ENCODE data around the gene GOLGA6A.
A peak's percentile ranks its signal among the peaks of the same experiment; 100 is the strongest.
"Not testable (repeated sequence)": the region's sequence is repeated elsewhere in the genome, so short reads cannot be mapped to it uniquely, and the experiment has no call there.

GOLGA6A gene

DNA sequence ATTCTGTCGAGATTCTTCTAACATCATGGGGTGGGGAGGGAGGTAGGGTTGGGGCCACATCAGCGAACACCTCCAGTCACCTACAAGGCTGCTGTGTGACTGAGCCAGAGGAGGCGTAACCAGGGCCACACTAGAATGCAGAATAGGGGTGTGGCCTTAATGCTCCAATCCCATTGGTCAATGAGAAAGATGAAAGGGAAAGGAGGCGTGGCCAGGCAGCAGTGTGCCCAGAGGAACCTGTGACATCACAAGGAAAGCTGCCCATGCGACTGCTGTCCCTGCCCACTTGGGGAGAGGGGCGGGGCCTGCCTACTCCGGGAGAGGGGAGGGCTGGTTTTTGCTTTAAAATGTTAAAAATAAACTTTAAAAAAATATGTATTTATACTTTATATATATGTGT lies at the start of gene GOLGA6A:
GOLGA6A (minus strand) TSS at position 101 of the 400 bp plus-strand sequence; CDS start at position 60, 41 bp downstream.
- H3K27ac Mint-ChIP-seq; DNase-seq; H3K36me3 Mint-ChIP-seq (ENCODE audit: low read depth); H3K4me1 Mint-ChIP-seq (ENCODE audit: low read depth); H3K9me3 Mint-ChIP-seq; H3K4me3 Mint-ChIP-seq; H3K27me3 Mint-ChIP-seq: not testable (repeated sequence)

- Mint-ChIP-seq H3K9me3 (no peaks in the 10 kb centered on the region), H3K27me3 (peaks cover 92% of the 10 kb centered on the region), H3K27ac (peak overlapping the region; percentile 76), H3K36me3 (ENCODE audit: low read depth) (no peaks in the 10 kb centered on the region), H3K4me3 (no peak overlapping the region), H3K4me1 (ENCODE audit: low read depth) (peaks cover 52% of the 10 kb centered on the region)
- DNase-seq = no peak
Measured at GRCh38 chr15:74131628-74132413, 49.5 kb upstream of the GOLGA6A start.

DNA sequence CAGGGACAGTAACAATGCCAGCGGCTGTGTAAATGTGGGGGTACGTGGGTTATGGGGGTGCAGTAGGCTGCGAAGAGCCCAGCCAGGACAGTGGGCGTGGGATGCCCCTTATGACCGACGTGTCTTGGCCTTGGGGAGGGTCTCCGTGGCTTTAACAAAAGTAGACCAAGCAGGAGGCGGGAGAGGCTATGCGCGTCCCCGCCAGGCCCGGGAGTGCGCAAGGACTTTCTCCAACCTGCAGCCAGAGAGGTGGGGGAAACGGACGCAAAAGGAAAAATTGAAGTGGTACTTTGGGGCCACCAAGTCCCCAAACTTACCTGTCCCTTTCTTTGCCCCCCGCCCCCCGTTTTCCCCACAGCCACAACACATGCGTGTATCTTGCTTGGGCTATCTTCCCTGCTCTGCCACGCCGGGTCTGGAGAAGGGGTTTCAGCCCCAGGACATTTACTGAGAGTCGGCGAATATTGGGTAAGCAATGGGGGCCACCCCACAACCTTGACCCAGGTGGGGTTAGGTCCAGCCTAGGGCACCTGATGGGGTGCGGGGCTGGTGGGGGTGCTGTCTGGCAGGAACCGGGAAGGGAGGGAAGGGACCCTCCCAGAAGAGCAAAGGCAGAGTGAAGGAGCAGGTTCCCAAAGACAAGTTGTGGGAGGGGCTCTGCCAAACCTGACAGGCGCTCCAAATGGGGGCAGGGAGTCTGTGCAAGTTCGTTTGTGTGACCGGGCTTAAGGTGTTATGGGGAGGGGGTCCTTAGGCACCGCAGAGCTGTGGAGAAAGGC lies 48.7 kb upstream of the GOLGA6A start:
- Mint-ChIP-seq H3K36me3 (ENCODE audit: low read depth) (no peaks in the 10 kb centered on the region), H3K27ac (no peak overlapping the region), H3K9me3 (no peaks in the 10 kb centered on the region), H3K27me3 (peaks cover 92% of the 10 kb centered on the region), H3K4me3 (no peak overlapping the region), H3K4me1 (ENCODE audit: low read depth) (peaks cover 48% of the 10 kb centered on the region)
- no peak for DNase-seq

- Mint-ChIP-seq H3K27me3 (peaks cover 92% of the 10 kb centered on the region), H3K9me3 (no peaks in the 10 kb centered on the region), H3K4me3 (peak within 1 kb of the TSS; percentile 25), H3K27ac (peak within 1 kb of the TSS; percentile 72), H3K36me3 (ENCODE audit: low read depth) (no peaks in the 10 kb centered on the region), H3K4me1 (ENCODE audit: low read depth) (peaks cover 41% of the 10 kb centered on the region)
- no peak for DNase-seq
Measured at GRCh38 chr15:74130155-74130848, 48.0 kb upstream of the GOLGA6A start, which contains the start of gene ISLR2. ISLR2 (plus strand) TSS chr15:74130586; CDS start chr15:74132755, 2,169 bp downstream.

DNA sequence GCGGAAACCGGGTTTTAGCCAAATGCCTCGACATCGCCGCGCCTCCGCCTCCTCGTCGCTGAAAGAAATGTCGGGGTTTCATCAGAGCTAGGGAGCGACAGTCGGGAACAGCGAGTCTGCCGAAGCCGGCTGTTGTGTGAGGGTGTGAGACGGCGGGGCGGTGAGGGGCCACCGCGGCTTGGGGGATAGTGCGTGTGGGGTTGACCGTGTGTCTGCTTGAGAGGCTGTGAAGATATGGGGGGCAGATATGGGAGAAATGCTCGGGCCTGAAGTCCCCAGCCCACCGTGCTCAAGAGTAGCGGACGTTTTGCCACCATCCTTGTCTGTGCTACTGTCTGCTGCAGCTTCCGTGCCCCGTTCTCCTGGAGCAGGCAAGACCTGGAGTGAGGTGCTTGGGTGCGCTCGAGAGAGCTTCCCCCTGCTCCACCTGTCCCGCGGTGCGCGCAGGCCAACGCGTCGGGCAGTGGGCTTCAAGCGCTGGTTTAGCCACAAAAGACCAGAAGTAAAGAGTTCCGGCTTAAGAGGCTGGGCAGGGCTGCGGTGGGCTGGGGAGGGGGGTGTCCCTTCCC lies 47.3 kb upstream of the GOLGA6A start:
- H3K4me3 Mint-ChIP-seq = peak overlapping the region; percentile 25
- peaks cover 92% of the 10 kb centered on the region for H3K27me3 Mint-ChIP-seq
- peak overlapping the region; percentile 72 for H3K27ac Mint-ChIP-seq
- no peaks in the 10 kb centered on the region for H3K36me3 Mint-ChIP-seq (ENCODE audit: low read depth)
- H3K9me3 Mint-ChIP-seq = no peaks in the 10 kb centered on the region
- DNase-seq = no peak
- peaks cover 36% of the 10 kb centered on the region for H3K4me1 Mint-ChIP-seq (ENCODE audit: low read depth)

- peak overlapping the region; percentile 25 for H3K4me3 Mint-ChIP-seq
- H3K4me1 Mint-ChIP-seq (ENCODE audit: low read depth) = peaks cover 31% of the 10 kb centered on the region
Measured at GRCh38 chr15:74128785-74129585, 46.6 kb upstream of the GOLGA6A start.

DNA sequence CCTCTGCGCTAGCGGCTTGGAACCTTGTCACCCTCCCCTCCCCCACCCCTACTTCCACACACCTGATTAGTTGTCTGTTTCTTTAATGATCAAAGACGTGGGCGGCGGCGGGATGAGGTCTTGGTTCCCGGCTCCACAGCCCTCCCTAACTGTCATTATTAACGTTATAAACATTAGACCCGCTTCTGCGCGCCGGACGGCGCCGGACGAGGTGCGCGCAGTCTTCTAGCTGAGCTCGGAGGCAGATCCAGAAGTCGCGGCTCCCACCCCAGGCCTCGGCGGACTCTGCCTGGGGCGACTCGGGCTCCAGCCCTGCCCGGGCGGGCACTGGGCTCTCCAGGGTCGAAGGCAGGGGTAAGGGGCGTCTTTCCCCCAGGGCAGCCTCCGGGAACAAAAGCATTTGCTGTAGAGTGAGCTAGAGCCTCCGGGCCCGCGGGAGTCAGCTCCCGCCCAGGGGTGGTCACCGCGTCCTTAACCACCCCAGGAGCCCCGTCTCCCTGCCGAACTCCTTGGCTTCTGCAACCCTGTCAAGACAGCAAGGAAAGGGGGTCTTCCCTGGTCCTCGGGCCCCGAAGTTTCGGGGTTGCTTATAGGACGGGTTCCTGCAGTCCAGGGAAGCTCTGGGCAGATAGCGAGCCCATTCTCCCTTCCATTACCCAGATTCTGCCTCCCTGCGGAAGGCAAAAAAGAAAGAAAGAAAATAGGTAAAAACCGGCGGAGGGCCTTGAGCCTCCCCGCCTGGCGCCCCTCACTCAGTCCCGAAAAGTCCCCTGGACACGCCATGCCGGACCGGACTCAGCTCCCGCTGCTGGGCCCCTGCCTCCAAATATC lies 45.8 kb upstream of the GOLGA6A start:
- Mint-ChIP-seq H3K27me3 (peaks cover 87% of the 10 kb centered on the region), H3K9me3 (no peaks in the 10 kb centered on the region), H3K4me1 (ENCODE audit: low read depth) (peaks cover 31% of the 10 kb centered on the region), H3K36me3 (ENCODE audit: low read depth) (no peaks in the 10 kb centered on the region), H3K4me3 (peak overlapping the region; percentile 38), H3K27ac (no peak overlapping the region)
- peak; percentile 49 for DNase-seq

More at GRCh38 chr15:74128785-74129585, 46.6 kb upstream of the GOLGA6A start:
- Mint-ChIP-seq H3K36me3 (ENCODE audit: low read depth) (no peaks in the 10 kb centered on the region), H3K9me3 (no peaks in the 10 kb centered on the region), H3K27ac (no peak overlapping the region), H3K27me3 (peaks cover 94% of the 10 kb centered on the region)
- no peak for DNase-seq

DNA sequence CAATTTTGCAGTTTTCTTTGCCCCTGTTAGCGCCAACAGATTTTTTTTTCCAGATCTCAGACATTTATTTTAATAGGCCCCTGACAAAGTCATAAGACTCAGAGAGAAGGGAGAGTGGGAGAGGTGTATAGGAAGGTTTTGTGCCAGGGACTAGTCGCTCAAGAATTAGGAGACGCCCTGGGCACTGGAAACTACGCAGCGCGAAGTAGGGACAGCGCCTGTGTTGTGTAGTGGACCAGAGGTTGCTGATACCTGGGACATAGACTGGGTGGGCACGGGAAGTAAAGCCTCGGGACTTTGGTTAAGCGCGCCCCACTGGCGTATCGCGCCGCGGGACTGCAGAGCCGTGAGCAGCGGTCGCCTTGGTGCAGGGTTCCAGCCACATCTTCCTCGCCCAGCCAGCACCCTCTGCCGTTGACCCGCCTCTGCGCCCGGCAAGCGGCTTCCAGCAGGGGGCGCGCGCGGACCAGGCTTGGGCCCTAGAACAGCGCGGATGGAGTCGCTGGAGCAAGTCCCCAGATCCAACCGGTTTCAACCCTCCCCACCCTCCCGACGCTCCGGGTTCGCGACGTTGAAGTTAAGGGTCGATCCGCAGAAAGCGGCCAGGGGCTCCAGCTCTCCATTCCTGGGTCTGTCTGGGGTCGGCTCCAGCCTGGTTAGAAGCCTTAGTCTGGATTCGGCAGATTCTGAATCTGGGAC lies 45.1 kb upstream of the GOLGA6A start:
- peaks cover 25% of the 10 kb centered on the region for H3K4me1 Mint-ChIP-seq (ENCODE audit: low read depth)
- no peaks in the 10 kb centered on the region for H3K9me3 Mint-ChIP-seq
- H3K36me3 Mint-ChIP-seq (ENCODE audit: low read depth) = no peaks in the 10 kb centered on the region
- peak overlapping the region; percentile 38 for H3K4me3 Mint-ChIP-seq
- DNase-seq = peak; percentile 93
- no peak overlapping the region for H3K27ac Mint-ChIP-seq
- H3K27me3 Mint-ChIP-seq = peaks cover 81% of the 10 kb centered on the region

DNA sequence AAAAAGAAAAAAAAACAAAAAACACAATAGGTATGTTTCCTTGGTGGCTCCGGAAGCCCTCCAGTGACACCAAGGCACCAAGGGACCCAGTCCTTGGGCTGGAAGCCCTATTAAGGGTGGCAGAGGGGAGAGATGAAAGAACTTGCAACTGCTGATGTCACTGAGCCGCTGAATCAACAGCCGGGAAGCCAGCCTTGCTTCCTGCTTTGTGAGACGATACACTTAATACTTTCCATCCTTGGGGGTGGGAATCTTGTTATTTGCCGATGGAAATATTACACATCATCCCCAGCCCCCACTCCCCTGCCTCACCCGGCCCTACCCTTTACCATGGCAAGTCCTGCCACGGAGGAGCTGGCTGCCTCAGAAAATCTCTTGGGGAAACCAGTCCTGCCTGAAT lies 42.4 kb upstream of the GOLGA6A start:
- H3K27me3 Mint-ChIP-seq = peaks cover 77% of the 10 kb centered on the region
- H3K4me3 Mint-ChIP-seq = no peak overlapping the region
- H3K27ac Mint-ChIP-seq = no peak overlapping the region
- H3K9me3 Mint-ChIP-seq = no peaks in the 10 kb centered on the region
- peaks cover 14% of the 10 kb centered on the region for H3K4me1 Mint-ChIP-seq (ENCODE audit: low read depth)
- DNase-seq = no peak
- no peaks in the 10 kb centered on the region for H3K36me3 Mint-ChIP-seq (ENCODE audit: low read depth)

DNA sequence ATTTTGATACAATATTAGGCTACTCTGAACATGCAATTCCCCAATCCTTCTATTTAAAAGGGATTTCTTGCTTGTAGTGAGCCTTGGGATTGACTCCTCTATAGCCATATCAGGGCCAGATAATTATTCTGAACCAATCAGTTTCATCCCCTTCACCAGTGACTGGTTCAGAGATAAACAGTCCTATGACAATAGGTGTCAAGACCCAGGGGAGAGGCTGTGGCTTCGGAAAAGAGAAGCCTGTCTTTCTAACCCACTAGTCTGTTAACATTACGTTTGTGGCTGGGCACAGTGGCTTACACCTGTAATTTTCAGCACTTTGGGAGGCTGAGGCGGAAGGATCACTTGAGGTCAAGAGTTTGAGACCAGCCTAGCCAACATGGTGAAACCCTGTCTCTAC lies 41.8 kb upstream of the GOLGA6A start:
- H3K9me3 Mint-ChIP-seq = no peaks in the 10 kb centered on the region

DNA sequence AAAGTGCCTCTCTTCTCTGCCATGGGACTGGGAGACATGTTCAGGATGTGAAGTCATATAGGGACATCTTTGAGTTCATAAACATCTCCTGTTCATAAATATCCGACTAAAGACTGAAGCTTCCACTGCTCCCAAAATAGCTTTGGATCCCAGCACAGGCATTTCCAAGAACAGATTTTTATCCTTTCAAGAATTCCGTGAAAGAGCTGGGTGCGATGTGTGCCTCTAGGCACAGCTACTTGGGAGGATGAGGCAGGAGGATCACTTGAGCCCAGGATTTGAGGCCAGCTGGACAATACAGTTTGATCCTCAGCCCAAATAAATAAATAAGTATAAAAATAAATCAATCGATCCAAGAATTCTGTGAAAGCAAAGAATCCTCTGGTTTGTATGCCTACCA lies 41.3 kb upstream of the GOLGA6A start:
- no peak overlapping the region for H3K4me3 Mint-ChIP-seq
- H3K36me3 Mint-ChIP-seq (ENCODE audit: low read depth) = no peaks in the 10 kb centered on the region
- peaks cover 5% of the 10 kb centered on the region for H3K4me1 Mint-ChIP-seq (ENCODE audit: low read depth)
- H3K27ac Mint-ChIP-seq = no peak overlapping the region
- no peaks in the 10 kb centered on the region for H3K9me3 Mint-ChIP-seq
- no peak for DNase-seq
- H3K27me3 Mint-ChIP-seq = peaks cover 67% of the 10 kb centered on the region

More for the DNA sequence above, 41.8 kb upstream of the GOLGA6A start:
- H3K36me3 Mint-ChIP-seq (ENCODE audit: low read depth) = no peaks in the 10 kb centered on the region
- DNase-seq = no peak
- peaks cover 9% of the 10 kb centered on the region for H3K4me1 Mint-ChIP-seq (ENCODE audit: low read depth)
- H3K4me3 Mint-ChIP-seq = no peak overlapping the region
- no peak overlapping the region for H3K27ac Mint-ChIP-seq
- H3K27me3 Mint-ChIP-seq = peaks cover 72% of the 10 kb centered on the region

GRCh38 chr15:74123131-74123429 lies 40.7 kb upstream of the GOLGA6A start:
- Mint-ChIP-seq H3K4me1 (ENCODE audit: low read depth) (no peaks in the 10 kb centered on the region), H3K27me3 (peaks cover 65% of the 10 kb centered on the region), H3K4me3 (no peak overlapping the region), H3K36me3 (ENCODE audit: low read depth) (no peaks in the 10 kb centered on the region), H3K27ac (no peak overlapping the region), H3K9me3 (peaks cover 3% of the 10 kb centered on the region)
- no peak for DNase-seq
